Activated CD4-positive, alpha-beta T cell treated with anti-CD3 and anti-CD28 coated beads, Interleukin-2, amount 50 U/mL, for 24 hours (primary cell): ENCODE measurements around the gene NUDT16L1.
"Not testable (repeated sequence)": the region's sequence is repeated elsewhere in the genome, so short reads cannot be mapped to it uniquely, and the experiment has no call there.

ENCODE experiments used
- DNase-seq, 2 donors: peaks; one replicate each; pipeline ENCODE4 v3.0.0-alpha.2; 2020; ENCODE audit warnings: low read depth in 1 of 2, low spot score in 1 of 2

NUDT16L1 gene

GRCh38 chr16:4713663-4714501, 20.5 kb downstream of the NUDT16L1 start:
- DNase-seq, result no peak

- no peak for DNase-seq
Observed at GRCh38 chr16:4714996-4715395, 21.6 kb downstream of the NUDT16L1 start.

- no peak for DNase-seq
Observed at GRCh38 chr16:4718466-4718865, 25.1 kb downstream of the NUDT16L1 start.

- DNase-seq, result no peak
Observed at GRCh38 chr16:4723071-4723767, 29.9 kb downstream of the NUDT16L1 start.

GRCh38 chr16:4724661-4725270, 31.4 kb downstream of the NUDT16L1 start:
- no peak for DNase-seq

- no peak for DNase-seq
Observed at GRCh38 chr16:4726616-4727015, 33.3 kb downstream of the NUDT16L1 start.

- DNase-seq, result no peak
Observed at GRCh38 chr16:4728676-4729075, 35.3 kb downstream of the NUDT16L1 start.

- no peak for DNase-seq
Observed at GRCh38 chr16:4729876-4730275, 36.5 kb downstream of the NUDT16L1 start.

- no peak for DNase-seq
Observed at GRCh38 chr16:4733211-4733742, 39.9 kb downstream of the NUDT16L1 start.

- DNase-seq, result peak in 1 of 2 donors; percentile 6
Observed at GRCh38 chr16:4733747-4734062, 40.3 kb downstream of the NUDT16L1 start.

GRCh38 chr16:4734063-4734729, 40.8 kb downstream of the NUDT16L1 start, which contains the start of the genes ANKS3 and DNAAF8:
TSS of gene ANKS3 (minus strand) at chr16:4734271. CDS start at chr16:4730149, 4,122 bp downstream.
TSS of gene DNAAF8 (plus strand) at chr16:4734537. CDS start at chr16:4736515, 1,978 bp downstream.
- peak; percentile 63 to 70 for DNase-seq

- DNase-seq, result peak; percentile 82 to 87
Observed at GRCh38 chr16:4734730-4735535, 41.6 kb downstream of the NUDT16L1 start.

- DNase-seq, result no peak
Observed at GRCh38 chr16:4736546-4736945, 43.2 kb downstream of the NUDT16L1 start.

GRCh38 chr16:4737545-4737944, 44.2 kb downstream of the NUDT16L1 start:
- no peak for DNase-seq

GRCh38 chr16:4738370-4738769, 45.0 kb downstream of the NUDT16L1 start:
- not testable (repeated sequence) for DNase-seq

- DNase-seq, result no peak
Observed at GRCh38 chr16:4743226-4743878, 50.0 kb downstream of the NUDT16L1 start.

- DNase-seq, result no peak
Observed at GRCh38 chr16:4744555-4745273, 51.4 kb downstream of the NUDT16L1 start.

- DNase-seq, result no peak
Observed at GRCh38 chr16:4745274-4745569, 51.9 kb downstream of the NUDT16L1 start.
